ENCODE data around the gene GALNT1. TPM values are rescaled to one million over a fixed set of nuclear protein-coding genes. Genes with fewer than 3 reads are reported as not detected.

GALNT1 gene
- total RNA-seq, 4 donors from 2014 or later: 40.2 to 47.9 (median 45.0) TPM

DNA sequence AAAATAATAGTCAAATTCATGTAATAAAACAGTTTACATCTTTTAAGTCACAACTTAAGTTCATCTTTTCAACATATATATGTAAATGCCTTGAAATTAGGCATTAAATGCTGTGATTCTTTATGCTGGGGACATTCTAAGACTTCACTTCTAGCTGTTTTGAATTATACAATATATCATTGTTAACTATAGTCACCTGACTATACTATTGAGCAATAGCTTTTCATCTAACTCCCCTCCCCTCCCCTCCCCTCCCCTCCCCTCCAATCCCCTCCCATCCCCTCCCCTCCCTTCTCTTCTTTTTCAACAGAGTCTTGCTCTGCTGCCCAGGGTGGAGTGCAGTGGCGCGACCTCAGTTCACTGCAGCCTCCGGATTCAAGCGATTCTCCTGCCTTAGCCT, 16.2 kb downstream of the GALNT1 start:
- TF ChIP-seq POLR2A (IDR thresholded peaks at IDR 0.05): no peak
- TF ChIP-seq CTCF (IDR thresholded peaks at IDR 0.05 in 4 of 5, conservative IDR thresholded peaks at IDR 0.05 in 1 of 5): no peak
- peaks cover 0 to 8% (median 0%) of the 10 kb centered on the region in 3 donors for H3K9me3 ChIP-seq
- intact Hi-C loops (cut with DNase I; ENCODE audit: low total_unique reads): no loop called here

DNA sequence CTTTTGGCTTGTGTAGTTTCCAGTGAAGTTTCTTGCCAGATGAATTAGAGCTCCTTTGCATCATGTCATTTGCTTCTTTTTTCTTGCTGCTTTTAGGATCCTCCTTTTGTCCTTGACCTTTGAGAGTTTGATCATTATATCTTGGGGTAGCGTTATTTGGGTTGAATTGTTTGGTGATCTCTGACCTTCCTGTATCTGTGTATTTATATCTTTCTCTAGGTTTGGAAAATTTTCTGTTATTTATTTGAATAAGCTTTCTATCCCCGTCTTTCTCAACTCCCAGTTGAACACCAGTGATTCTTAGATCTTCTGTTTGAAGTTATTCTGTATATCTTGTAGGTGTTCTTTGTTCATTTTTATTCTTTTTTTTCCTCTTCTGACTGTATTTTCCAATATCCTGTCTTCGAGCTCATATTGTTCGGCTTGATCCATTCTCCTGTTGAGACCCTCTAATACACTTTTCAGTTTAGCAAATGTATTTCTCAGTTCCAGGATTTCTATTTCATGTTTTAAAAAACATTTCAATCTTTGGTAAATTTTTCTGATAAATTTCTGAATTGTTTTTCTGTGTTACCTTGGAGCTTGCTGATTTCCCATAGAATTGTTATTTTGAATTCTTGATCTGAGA, 20.8 kb downstream of the GALNT1 start:
- intact Hi-C loops (cut with DNase I; ENCODE audit: low total_unique reads): no loop called here
- DNase-seq (no peak), ATAC-seq (no peak)
- in situ Hi-C loops (cut with MboI; ENCODE audit: low sequenced_read_pairs in 4 of 4): no loop called here
- no peaks in the 10 kb centered on the region for H3K36me3 ChIP-seq
- H3K27ac ChIP-seq: no peak overlapping the region
- H3K9me3 ChIP-seq: peaks cover 0 to 8% (median 0%) of the 10 kb centered on the region in 3 donors
- no peaks in the 10 kb centered on the region for H3K27me3 ChIP-seq
- no peak for TF ChIP-seq POLR2A (IDR thresholded peaks at IDR 0.05)
- no peak for TF ChIP-seq CTCF (IDR thresholded peaks at IDR 0.05 in 4 of 5, conservative IDR thresholded peaks at IDR 0.05 in 1 of 5)
- H3K4me1 ChIP-seq: peaks cover 0 to 10% of the 10 kb centered on the region in 2 donors
- H3K4me3 ChIP-seq: no peak overlapping the region

More for the DNA sequence above, 16.2 kb downstream of the GALNT1 start:
- no peaks in the 10 kb centered on the region for H3K27me3 ChIP-seq
- in situ Hi-C loops (cut with MboI; ENCODE audit: low sequenced_read_pairs in 4 of 4): loop anchor here in 1 of 4 donors (25.0 kb wide), 1 partner anchor 365 kb away; the partner anchor contains the start of gene RMP24
- ATAC-seq: no peak
- H3K36me3 ChIP-seq: no peaks in the 10 kb centered on the region
- no peak overlapping the region for H3K27ac ChIP-seq
- H3K4me3 ChIP-seq: no peak overlapping the region
- DNase-seq: no peak
- H3K4me1 ChIP-seq: peaks cover 12 to 20% of the 10 kb centered on the region in 2 donors

DNA sequence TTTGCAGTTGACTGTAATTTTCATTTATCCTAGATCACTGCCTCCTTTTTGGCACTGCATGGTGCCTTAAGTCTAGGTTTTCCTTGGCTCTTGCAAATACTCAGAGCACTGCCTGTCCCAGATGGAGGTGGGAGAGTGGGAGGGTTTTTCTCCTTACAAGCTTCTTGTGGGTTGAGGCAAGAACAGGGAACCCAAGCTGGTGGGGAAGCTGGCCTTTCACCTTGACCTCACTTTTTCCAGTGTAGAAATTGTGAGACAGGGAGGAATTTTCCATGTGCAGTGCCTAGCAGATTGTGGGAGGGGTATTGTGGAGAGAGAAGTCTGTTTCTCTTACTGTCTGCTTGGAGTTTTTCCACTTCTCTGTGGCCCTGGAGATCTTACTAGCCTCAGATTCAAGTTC, 21.5 kb downstream of the GALNT1 start:
- Histone ChIP-seq H3K36me3 (no peaks in the 10 kb centered on the region), H3K27me3 (no peaks in the 10 kb centered on the region), H3K27ac (no peak overlapping the region), H3K4me3 (no peak overlapping the region), H3K9me3 (peaks cover 0 to 8% (median 0%) of the 10 kb centered on the region in 3 donors), H3K4me1 (peaks cover 0 to 13% of the 10 kb centered on the region in 2 donors)
- TF ChIP-seq POLR2A (IDR thresholded peaks at IDR 0.05): no peak
- no peak for TF ChIP-seq CTCF (IDR thresholded peaks at IDR 0.05 in 4 of 5, conservative IDR thresholded peaks at IDR 0.05 in 1 of 5)
- in situ Hi-C loops (cut with MboI; ENCODE audit: low sequenced_read_pairs in 4 of 4): no loop called here
- no peak for ATAC-seq
- DNase-seq: no peak
- intact Hi-C loops (cut with DNase I; ENCODE audit: low total_unique reads): no loop called here

- in situ Hi-C loops (cut with MboI; ENCODE audit: low sequenced_read_pairs in 4 of 4): no loop called here
- Histone ChIP-seq H3K36me3 (no peaks in the 10 kb centered on the region), H3K9me3 (peaks cover 0 to 8% (median 0%) of the 10 kb centered on the region in 3 donors)
Measured at GRCh38 chr18:35603528-35603927, 22.0 kb downstream of the GALNT1 start.

More at GRCh38 chr18:35603528-35603927, 22.0 kb downstream of the GALNT1 start:
- ATAC-seq (no peak), DNase-seq (no peak)
- Histone ChIP-seq H3K27ac (no peak overlapping the region), H3K4me3 (no peak overlapping the region), H3K27me3 (no peaks in the 10 kb centered on the region), H3K4me1 (peaks cover 0 to 18% of the 10 kb centered on the region in 2 donors)
- intact Hi-C loops (cut with DNase I; ENCODE audit: low total_unique reads): no loop called here
- TF ChIP-seq POLR2A (IDR thresholded peaks at IDR 0.05) (no peak), CTCF (IDR thresholded peaks at IDR 0.05 in 4 of 5, conservative IDR thresholded peaks at IDR 0.05 in 1 of 5) (no peak)

All from gastrocnemius medialis (tissue), 4 donors.